DMS153 treated with DMSO at 0.1 percent for 48 hours (cell line): ENCODE results near the gene NIPSNAP3A.

Experiments
- DNase-seq: peaks from one replicate; lab custom pipeline; 2025; ENCODE audit not compliant: unreplicated experiment; lab: John Stamatoyannopoulos, UW

The NIPSNAP3A gene

GRCh38 chr9:104805441-104805840 is 58.0 kb downstream of the NIPSNAP3A start:
- no peak for DNase-seq

- DNase-seq = peak; percentile 60
These were observed 60.6 kb downstream of the NIPSNAP3A start for GRCh38 chr9:104808035-104808614.
